Astrocyte of the cerebellum (primary cell): ENCODE results near the gene SUPT20HL1.

Source experiments
- DNase-seq: peaks from one replicate; pipeline ENCODE4 v3.0.0-alpha.2; 2011; ENCODE audit warnings: low read depth
- H3K4me3 ChIP-seq: 2 replicates; pipeline ENCODE4 v1.5.1; 2011; ENCODE audit warnings: mild to moderate bottlenecking, low read depth, low read length, moderate library complexity
- in situ Hi-C: cut with HindIII; loops from 2 replicates; pipeline ENCODE4 v1.10.0; 2017; ENCODE audit warnings: low sequenced_read_pairs
- TF ChIP-seq, protein P1 (sequence below): IDR thresholded peaks from 2 replicates; pipeline ENCODE4 v1.5.1; 2012; ENCODE audit warnings: low read length, low read depth, moderate library complexity, mild to moderate bottlenecking; ENCODE audit errors: missing control alignments

SUPT20HL1 gene

DNA sequence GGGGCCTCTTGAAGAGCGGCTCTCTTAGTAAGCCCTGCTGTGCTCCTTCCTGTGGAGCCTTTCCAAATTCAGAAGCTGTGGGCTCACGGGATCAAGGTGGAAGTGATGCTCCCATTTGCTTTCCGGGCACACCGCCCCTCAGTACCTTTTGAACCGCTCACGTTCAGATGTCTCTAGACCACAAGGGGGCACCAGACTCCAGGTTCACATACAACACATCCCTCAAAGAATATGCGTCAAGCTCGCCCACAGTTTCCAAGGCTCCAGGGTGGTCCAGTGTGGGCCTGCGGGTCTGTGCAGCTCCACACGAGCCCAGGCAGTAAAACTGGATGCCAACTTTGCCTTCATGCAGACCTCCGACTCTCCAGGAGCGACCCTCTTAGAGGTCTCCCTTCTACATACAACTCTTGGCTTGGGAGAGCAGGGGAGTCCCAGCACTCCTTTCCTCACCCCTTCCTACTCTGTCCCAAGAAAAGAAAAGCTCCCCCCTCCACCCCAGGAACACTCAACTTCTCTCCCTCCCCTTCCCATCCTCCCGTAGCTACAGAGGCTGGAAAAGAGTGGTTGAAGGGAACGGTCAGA lies 11.0 kb downstream of the SUPT20HL1 start:
- peak; percentile 49 for DNase-seq
- H3K4me3 ChIP-seq, result peak overlapping the region; percentile 2
- in situ Hi-C loops, result no loop called here
- TF ChIP-seq, protein P1, sequence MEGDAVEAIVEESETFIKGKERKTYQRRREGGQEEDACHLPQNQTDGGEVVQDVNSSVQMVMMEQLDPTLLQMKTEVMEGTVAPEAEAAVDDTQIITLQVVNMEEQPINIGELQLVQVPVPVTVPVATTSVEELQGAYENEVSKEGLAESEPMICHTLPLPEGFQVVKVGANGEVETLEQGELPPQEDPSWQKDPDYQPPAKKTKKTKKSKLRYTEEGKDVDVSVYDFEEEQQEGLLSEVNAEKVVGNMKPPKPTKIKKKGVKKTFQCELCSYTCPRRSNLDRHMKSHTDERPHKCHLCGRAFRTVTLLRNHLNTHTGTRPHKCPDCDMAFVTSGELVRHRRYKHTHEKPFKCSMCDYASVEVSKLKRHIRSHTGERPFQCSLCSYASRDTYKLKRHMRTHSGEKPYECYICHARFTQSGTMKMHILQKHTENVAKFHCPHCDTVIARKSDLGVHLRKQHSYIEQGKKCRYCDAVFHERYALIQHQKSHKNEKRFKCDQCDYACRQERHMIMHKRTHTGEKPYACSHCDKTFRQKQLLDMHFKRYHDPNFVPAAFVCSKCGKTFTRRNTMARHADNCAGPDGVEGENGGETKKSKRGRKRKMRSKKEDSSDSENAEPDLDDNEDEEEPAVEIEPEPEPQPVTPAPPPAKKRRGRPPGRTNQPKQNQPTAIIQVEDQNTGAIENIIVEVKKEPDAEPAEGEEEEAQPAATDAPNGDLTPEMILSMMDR, result peak; percentile 69

DNA sequence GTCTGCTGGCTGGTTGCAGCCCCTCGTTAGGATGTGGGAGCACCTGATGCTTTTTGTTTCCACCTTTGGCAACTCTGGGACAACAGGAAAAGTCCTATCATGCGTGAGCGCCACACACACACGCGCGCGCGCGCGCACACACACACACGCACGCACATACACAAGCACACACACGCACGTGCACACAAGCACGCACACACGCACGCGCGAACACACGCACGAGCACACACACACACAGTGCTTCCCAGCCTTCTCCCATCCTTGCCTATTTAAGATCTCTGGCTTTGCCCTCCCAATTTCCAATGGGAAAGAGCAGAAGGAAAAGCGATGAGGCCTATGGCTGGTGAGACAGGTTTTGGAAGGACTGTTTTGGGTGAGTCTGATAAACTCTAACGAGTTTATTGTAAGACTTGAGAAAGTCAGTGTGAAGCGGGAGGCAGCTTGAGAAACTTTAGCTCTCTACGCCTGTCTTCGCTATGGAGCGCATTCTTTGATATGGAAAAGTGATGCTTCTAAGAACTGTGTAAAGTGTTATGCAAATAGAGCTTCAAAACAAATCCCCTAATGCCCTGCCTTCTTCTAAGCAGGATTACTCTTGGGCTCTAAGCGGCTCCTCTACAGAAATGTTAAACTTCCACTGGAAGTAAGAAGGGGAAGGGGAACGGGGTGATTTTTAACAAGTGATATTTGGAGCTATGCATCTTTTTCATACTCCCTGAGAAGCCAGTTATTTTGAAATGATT lies 11.8 kb downstream of the SUPT20HL1 start:
- in situ Hi-C loops, result no loop called here

DNA sequence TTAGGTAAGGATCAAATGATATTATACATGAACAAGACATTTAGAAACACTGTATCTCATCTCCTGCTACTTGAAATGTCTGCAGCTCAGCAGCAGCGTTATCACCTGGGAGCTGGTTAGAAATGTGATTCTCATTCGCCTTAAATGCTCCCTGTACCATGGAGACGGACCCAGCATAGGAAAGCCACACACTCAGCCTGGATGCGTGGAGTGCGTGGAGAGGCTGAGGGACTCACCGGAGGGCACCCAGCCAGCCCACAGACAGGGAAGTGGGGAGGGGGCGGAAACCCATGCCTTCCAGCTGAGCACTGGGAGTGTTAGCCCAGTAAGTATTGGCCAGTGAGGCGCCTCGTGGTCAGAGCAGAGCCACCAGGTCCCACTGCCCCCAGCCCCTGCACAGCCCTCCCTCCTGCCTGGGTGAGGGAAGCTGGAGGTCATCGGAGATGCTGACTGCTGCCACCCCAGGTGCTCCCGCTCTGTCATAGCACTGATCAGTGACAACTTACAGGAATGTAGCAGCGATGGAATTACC lies 15.2 kb downstream of the SUPT20HL1 start:
- in situ Hi-C loops, result no loop called here
- TF ChIP-seq, protein P1, result no peak

More for the DNA sequence above, 11.8 kb downstream of the SUPT20HL1 start:
- TF ChIP-seq, protein P1, result no peak
- DNase-seq, result no peak
- no peak overlapping the region for H3K4me3 ChIP-seq

DNA sequence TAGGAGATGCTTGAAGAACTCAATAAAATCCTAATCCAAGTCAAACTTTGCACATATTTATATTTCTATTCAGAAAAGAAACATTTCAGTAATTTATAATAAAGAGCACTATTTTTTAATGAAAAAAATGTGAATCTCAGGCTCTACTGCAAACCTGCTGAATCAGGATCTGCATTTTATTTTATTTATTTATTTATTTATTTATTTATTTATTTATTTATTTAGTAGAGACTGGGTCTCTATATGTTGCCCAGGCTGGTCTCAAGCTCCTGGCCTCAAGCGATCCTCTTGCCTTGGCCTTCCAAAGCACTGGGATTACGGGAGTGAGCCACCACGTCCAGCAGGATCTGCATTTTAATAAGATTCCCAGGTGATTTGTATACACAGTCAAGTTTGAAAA lies 16.0 kb downstream of the SUPT20HL1 start:
- TF ChIP-seq, protein P1, result no peak
- no peak overlapping the region for H3K4me3 ChIP-seq
- in situ Hi-C loops, result no loop called here
- no peak for DNase-seq

More for the DNA sequence above, 15.2 kb downstream of the SUPT20HL1 start:
- DNase-seq, result no peak
- H3K4me3 ChIP-seq, result no peak overlapping the region

DNA sequence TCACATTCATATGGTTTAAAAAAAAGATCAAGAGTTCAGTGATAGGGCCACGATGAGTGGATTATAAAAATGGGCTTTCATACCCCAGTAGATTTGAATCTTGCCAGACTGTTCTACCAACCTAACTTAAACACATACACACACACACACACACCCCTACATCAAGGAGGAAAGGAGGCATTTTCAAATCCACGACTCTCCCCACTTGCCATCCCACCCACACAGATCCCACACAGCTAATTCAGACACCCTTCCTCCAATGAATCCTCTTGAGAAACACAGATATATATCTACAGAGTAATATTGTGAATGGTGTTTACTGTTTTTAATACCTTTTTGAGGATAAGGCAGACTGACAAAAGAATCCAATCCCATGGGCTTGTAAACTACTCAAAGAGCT lies 16.8 kb downstream of the SUPT20HL1 start:
- TF ChIP-seq, protein P1, result no peak
- DNase-seq, result no peak
- H3K4me3 ChIP-seq, result no peak overlapping the region
- in situ Hi-C loops, result no loop called here

DNA sequence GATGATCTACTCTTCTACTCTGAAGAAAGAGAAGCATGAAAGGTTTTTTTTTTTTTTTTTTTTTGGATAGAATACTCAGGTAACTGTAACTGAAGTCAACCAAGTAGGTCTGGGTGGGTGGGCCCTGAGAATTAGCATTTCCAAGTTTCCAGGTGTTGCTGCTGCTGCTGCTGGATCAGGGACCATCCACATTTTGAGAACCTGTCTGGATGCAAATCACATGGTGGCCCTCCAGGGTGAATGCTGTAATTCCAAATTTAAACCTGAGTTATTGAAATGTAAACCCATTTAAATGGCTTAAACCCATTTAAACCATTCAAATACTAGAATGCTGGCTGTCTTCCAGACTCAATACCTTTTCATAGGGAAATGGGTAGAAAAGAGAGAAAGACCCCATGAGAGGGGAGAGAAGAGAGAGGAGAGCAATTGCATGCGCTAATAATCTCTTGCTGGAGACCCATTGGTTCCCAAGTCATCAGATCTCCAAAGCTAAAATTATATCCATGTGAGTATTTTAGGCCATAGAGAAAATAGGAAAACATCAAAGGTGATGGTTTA lies 17.6 kb downstream of the SUPT20HL1 start:
- TF ChIP-seq, protein P1, result no peak
- DNase-seq, result no peak
- H3K4me3 ChIP-seq, result no peak overlapping the region
- in situ Hi-C loops, result no loop called here
